Cardiac fibroblast (primary cell): ENCODE results near the gene BAIAP3.

ENCODE experiments used
- DNase-seq, 2 donors: peaks; one replicate each; pipeline versions ENCODE4 v3.0.0 to v3.0.0-alpha.2; 2010; ENCODE audit warnings: low read depth in 2 of 2
- H3K4me3 ChIP-seq, 2 donors: replicated peaks in 1 of 2; 1 replicate in 1 of 2; 2 replicates in 1 of 2; pipeline ENCODE4 v1.5.1; 2011; ENCODE audit warnings: low read depth in 2 of 2, low read length in 2 of 2, mild to moderate bottlenecking in 2 of 2, moderate library complexity in 1 of 2
- CTCF ChIP-seq: IDR thresholded peaks from one replicate; pipeline ENCODE4 v1.5.1; 2011; ENCODE audit warnings: low read depth, mild to moderate bottlenecking, low read length, inconsistent platforms

Gene BAIAP3

GRCh38 chr16:1340730-1341494 is 7.5 kb downstream of the BAIAP3 start:
- TF ChIP-seq CTCF = no peak
- DNase-seq = no peak
- H3K4me3 ChIP-seq = no peak overlapping the region

- H3K4me3 ChIP-seq = no peak overlapping the region
- TF ChIP-seq CTCF = no peak
- no peak for DNase-seq
Measured at GRCh38 chr16:1341495-1342420, 8.3 kb downstream of the BAIAP3 start.

GRCh38 chr16:1342526-1343427 is 9.3 kb downstream of the BAIAP3 start:
- H3K4me3 ChIP-seq = no peak overlapping the region
- peak; percentile 88 to 89 for DNase-seq
- no peak for TF ChIP-seq CTCF

- no peak for TF ChIP-seq CTCF
- H3K4me3 ChIP-seq = no peak overlapping the region
- no peak for DNase-seq
Measured at GRCh38 chr16:1343428-1344242, 10.2 kb downstream of the BAIAP3 start.

- H3K4me3 ChIP-seq = no peak overlapping the region
- no peak for TF ChIP-seq CTCF
- DNase-seq = no peak
Measured at GRCh38 chr16:1344499-1344898, 11.1 kb downstream of the BAIAP3 start.
